HG03060 (cell line): ENCODE data around the gene GPR183.
"Not testable (repeated sequence)": the region's sequence is repeated elsewhere in the genome, so short reads cannot be mapped to it uniquely, and the experiment has no call there.

Experiments used
- ATAC-seq: cut with Tn5 transposase; IDR thresholded peaks from one replicate; pipeline ENCODE4 v1.9.1; 2021; ENCODE audit warnings: low read depth, moderate number of reproducible peaks; ENCODE audit not compliant: unreplicated experiment

The GPR183 gene

DNA sequence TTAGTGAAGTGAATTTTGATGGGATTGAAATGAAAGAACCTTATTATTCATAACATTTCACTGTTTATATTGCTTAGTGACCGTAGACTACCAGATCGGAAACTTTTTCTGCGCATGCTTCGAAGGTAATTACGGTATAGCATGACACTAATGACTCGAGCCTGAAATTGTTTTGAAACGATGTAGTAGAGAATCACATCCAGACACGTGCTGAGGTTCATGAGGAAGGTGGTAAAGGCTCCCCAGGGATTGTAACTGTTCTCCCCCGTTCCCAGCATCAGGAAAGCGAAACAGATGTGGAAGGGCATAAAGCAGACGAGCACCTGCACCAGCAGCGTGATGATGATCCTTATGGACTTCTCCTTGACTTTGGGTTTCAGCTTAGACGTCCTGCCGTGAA lies 52.4 kb downstream of the GPR183 start:
- ATAC-seq: no peak

DNA sequence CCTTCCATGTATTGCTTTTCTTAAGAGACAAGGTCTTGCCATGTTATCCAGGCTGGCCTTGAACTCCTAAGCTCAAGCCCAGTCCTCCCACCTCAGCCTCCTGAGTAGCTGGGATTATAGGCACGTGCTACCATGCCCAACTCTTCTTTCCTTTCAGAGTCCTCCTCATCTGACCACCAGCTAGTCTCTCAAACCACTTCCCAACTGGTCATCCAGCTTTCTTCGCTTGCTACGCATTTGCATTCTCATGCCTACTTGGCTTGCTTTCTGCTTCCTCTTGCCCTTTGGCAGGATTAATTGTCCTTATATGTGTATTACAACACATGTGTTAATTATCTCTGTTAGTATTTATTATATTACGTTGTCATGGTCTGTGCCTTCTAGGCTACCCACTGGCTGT lies 55.3 kb downstream of the GPR183 start:
- ATAC-seq: no peak

DNA sequence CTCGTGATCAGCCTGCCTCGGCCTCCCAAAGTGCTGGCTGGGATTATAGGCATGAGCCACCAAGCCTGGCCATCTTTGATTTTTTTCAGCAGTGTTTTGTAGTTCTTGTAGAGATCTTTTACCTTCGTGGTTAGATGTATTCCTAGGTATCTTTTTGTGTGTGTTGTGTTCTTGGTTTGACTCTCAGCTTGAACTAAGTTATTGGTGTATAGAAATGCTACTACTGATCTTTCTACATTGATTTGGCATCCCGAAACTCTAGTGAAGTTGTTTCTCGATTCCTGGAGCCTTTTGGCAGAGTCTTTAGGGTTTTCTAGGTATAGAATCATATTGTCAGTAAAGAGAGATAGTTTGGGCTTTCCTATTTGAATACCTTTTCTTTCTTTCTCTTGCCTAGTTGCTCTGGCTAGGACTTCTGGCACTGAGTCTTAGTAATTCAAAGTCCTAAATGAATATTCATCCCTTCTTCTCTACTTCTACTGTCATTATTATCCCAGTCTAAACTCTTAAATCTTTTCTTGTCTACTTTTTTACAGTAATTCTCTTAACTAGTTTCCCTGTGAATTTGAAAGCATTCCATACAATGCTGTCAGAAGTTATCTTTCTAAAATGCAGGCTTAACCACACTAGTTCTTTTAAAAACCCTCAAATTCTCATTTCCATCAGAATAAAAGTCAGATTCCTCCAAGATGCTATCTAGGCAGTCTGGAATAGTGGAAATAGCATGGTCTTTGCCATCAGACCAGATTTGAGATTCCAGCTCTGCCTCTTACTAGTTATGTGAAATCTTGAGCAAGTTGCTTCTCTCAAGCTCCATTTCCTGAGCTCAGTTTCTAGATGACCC lies 56.0 kb downstream of the GPR183 start:
- ATAC-seq: no peak

GRCh38 chr13:99249606-99250005 lies 57.6 kb downstream of the GPR183 start:
- ATAC-seq: not testable (repeated sequence)

DNA sequence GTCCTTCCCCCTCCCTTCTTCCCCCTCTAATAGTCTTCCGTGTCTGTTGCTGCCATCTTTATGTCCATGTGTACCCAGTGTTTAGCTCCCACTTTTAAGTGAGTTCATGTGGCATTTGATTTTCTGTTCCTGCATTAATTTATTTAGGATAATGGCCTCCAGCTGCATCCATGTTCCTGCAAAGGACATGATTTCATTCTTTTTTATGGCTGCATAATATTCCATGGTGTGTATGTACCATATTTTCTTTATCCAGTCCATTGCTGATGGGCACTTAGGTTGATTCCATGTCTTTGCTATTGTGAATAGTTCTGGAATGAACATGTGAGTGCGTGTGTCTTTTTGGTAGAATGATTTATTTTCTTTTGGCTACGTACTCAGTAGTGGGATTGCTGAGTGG lies 58.0 kb downstream of the GPR183 start:
- not testable (repeated sequence) for ATAC-seq

- no peak for ATAC-seq
Measured at GRCh38 chr13:99246100-99246499, 61.1 kb downstream of the GPR183 start.
